NCI-H345 treated with DMSO at 0.1 percent for 48 hours (cell line): ENCODE results near the gene SEMA3B.
"Not testable (repeated sequence)": the region's sequence is repeated elsewhere in the genome, so short reads cannot be mapped to it uniquely, and the experiment has no call there.

Experiments used
- DNase-seq: peaks from one replicate; lab custom pipeline; 2025; ENCODE audit not compliant: unreplicated experiment; lab: John Stamatoyannopoulos, UW

The SEMA3B gene

GRCh38 chr3:50271314-50271936, 2.5 kb downstream of the SEMA3B start:
- no peak for DNase-seq

- DNase-seq = not testable (repeated sequence)
Measured at GRCh38 chr3:50272538-50272910, 3.6 kb downstream of the SEMA3B start.

DNA sequence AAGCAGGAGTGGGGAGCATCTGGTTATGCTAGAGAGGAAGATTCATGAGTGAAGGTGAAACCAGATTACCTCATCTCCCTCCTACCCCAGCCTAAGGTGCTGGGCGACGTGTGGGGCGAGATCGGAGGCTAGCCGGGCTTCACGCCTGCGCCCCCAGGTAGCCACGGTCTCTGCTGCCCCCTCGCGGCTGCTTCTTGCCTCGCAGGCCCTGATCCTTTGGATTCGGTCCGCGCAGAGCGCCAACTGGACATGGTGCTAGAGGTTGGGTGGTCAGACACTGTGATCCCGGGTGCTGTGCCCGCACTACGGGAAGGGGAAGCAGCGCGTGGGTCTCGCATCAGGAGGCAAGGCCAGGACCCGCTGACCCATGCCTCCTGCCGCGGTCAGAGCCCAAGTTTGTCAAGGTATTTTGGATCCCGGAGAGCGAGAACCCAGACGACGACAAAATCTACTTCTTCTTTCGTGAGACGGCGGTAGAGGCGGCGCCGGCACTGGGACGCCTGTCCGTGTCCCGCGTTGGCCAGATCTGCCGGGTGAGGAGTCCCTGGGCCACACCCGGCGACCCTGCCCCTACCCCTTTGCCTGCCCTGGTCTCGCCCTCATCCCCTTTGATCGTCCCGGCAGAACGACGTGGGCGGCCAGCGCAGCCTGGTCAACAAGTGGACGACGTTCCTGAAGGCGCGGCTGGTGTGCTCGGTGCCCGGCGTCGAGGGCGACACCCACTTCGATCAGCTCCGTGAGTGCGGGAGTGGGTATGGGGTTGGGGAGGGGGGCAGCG, 4.2 kb downstream of the SEMA3B start:
- DNase-seq = peak; percentile 63

DNA sequence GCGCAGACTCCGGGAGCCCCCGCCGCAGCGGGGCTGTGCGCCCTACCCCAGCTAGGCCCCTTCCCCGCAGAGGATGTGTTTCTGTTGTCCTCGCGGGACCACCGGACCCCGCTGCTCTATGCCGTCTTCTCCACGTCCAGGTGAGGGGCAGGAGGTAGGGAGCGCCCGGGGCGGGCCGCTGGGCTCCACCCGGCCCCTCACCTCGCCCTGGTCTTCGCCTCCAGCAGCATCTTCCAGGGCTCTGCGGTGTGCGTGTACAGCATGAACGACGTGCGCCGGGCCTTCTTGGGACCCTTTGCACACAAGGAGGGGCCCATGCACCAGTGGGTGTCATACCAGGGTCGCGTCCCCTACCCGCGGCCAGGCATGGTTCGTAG, 4.7 kb downstream of the SEMA3B start:
- no peak for DNase-seq

DNA sequence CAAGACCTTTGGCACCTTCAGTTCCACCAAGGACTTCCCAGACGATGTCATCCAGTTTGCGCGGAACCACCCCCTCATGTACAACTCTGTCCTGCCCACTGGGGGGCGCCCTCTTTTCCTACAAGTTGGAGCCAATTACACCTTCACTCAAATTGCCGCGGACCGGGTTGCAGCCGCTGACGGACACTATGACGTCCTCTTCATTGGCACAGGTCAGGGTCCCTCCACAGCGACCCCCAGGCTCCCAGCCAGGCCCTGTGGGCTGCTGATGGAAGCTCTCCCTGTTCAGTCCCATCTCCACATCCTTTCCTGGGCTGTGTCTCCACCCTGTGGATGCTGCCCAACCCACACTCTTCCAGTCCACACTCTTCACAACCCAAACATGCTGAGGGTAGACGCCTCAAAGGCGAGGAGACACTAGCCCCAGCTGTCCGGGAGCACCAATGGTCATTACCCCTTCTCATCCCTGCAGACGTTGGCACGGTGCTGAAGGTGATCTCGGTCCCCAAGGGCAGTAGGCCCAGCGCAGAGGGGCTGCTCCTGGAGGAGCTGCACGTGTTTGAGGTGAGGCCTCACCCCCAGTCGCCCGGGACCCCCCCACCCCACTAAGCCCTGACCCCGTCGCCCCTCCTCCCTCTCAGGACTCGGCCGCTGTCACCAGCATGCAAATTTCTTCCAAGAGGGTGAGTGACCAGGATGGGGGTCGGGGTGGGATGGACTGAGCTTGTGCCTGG, 5.6 kb downstream of the SEMA3B start:
- no peak for DNase-seq

- DNase-seq = no peak
Measured at GRCh38 chr3:50275141-50275995, 6.4 kb downstream of the SEMA3B start.

GRCh38 chr3:50275996-50276761, 7.2 kb downstream of the SEMA3B start:
- DNase-seq = no peak

- DNase-seq = no peak
Measured at GRCh38 chr3:50276762-50277101, 7.8 kb downstream of the SEMA3B start.

DNA sequence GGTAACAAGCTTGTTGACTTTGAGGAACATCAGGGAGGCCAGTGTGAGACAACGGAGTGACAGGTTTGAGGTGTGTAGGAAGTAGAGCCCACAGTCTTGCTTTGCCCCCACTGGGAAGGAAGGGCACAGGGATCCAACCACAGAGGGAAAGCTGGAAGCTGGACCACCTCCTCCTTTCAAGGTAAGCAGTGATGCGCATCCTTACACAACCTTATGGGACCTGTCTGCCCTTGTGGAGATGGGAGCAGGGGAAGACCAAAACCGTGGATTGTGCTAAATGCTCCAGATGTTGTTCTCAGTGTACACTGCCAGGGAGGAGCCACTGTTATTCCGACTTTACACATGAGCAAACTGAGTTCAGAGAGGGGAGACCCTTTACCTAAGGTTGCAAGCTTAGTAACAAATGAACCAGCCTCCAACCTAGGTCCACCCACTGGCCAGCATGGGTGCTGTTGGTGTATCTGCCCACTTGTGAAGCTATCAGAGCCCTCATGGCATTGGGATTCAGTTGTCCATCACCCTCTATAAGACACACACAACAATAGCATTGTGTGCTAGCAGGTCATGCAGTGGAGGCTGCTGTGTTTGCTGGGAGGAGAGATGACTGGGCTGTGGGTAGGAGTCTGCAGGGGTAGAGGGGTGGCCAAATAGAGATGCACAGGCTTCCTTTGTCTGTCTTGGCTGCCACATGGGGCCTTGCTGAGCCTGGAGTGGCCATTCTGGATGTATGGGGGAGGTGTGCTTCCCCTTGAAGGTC, 9.4 kb downstream of the SEMA3B start:
- DNase-seq = no peak

DNA sequence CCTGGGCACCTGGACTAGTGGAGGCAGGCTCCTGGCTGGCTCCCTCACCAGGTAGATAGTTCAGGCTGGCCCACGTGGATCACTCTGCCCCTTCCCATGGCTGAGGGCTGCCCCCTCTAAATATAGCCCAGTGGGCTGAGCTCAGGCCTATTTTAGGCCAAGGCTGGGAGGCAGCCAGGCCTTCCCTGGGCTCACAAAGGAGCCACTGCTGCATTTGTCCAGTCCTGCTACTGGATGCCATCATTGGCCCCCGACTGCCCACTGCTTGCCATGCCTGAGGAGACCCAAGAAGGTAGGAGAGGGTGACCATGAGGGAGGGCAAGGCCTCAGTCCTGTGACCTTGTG, 9.9 kb downstream of the SEMA3B start, which contains the start of gene LSMEM2:
TSS of gene LSMEM2 (plus strand) at position 208 of the 345 bp plus-strand sequence. CDS start at position 235, 27 bp downstream.
- DNase-seq = no peak

DNA sequence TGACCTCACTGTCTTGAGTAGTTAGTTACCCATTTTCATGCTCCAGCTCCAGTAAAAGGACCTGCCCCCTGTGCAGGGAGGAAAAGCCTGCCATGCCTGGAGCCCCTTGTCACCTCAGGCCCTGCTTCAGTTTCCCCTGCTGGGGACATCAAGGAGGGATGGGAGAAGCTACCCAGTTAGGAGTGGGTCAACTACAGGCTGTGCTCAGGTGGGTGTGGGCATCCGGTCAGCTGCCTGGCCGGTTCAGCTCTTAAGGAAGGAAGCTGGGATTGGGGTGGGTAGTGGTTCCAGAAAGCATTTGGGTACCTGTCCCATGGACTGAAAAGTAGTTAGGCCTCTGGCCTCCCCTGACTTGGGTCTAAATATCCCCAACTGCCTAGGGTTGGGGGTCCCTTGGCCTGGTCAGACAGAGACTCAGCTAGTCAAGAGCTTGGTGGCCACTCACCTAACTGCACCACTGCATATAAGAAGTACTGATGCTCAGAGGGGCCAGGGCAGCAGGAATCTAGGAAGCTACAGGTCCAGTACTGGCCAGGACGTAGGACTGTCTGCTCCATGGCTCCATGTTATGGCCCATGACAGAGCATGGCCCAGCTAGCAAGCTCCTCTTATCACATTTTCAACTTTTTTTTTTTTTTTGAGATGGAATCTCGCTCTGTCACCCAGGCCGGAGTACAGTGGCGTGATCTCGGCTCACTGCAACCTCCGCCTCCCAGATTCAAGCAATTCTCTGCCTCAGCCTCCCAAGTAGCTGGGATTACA, 10.5 kb downstream of the SEMA3B start:
- no peak for DNase-seq

DNA sequence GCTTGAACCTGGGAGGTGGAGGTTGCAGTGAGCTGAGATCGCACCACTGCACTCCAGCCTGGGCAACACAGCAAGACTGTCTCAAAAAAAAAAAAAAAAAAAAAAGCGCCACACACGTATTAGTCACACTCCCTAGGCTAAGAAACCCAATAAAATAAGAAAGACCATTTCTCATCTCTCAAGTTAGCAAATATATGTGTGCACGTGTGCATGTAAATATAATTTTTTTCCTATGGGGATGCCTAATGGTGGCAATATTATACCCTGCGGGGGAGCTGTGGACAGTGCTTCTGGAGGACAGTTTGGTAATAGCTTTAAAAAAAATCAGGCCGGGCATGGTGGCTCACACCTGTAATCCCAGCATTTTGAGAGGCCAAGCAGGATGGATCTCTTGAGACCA, 15.2 kb downstream of the SEMA3B start:
- DNase-seq = not testable (repeated sequence)

DNA sequence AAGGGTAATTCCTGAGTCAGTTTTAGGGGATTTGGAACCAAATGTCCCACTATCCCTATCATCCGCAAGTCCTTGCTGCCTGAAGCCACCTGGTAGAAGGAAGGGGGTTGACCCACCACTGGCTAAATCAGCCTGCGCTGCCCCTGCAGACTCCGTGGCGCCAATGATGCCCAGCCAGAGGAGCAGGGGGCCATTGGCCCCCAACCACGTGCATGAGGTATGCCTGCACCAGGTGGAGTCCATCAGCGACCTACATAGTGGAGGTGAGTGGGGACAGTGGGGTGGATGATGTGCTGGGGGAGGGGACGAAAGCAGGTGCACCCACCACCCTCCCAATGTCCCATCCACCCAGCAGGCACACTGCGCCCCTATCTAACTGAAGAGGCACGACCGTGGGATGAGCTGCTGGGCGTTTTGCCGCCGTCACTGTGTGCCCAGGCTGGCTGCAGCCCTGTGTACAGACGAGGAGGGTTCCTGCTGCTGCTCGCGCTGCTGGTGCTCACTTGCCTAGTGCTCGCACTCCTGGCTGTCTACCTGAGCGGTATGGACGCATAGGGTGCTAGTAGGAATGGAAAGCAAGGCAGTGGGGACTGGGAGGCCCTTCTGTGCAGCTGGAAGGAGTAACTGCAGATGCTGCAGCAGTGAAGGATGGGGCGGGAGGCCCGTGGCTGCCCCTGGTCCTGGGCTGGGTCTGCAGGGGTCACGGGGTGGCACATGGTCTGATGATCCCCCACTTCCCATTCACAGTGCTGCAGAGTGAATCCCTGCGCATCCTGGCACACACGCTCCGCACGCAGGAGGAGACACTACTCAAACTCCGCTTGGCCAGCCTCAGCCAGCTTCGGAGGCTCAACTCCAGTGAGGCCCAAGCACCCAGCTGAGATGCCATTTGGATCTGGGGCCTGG, 17.6 kb downstream of the SEMA3B start:
- DNase-seq = no peak

DNA sequence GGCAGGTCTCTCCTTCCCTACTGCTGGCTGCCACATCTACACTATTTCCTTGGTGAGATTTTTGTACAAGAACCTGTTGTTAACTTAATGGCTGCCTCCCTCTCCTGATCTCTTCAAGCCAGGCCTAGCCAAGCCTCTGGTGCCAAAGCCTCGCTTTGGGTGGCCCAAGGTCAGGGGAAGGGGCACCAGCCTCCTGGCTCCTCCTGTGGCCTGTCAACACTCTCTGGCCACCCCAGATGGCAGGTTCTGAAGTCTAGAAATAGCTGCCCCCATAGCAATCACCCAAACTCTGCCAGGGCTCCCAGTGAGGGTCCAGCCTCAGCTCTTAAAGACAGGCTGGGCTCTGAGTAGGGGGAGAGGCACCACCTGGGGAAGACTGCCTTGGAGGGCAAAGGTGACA, 18.3 kb downstream of the SEMA3B start:
- no peak for DNase-seq

GRCh38 chr3:50288387-50289007, 19.6 kb downstream of the SEMA3B start:
- no peak for DNase-seq

DNA sequence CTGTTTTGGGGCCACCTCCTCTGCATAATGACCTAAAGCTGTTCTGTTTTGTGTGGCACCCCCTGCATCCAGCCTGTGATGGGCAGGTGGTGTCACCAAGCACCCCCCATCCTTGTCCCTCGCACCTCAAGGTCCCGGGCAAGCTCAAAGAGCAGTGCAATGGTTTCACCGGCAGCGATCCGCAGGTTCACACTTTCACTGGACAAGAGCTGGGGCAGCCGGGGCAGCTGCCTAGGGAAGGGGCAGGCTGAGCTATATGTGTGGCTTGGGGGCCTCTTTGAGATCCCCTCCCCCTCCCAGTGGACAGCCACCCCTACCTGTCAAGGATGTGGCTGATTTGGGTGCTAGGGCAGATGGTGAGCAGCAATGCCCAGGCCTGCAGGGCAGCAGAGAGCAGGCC, 20.2 kb downstream of the SEMA3B start:
- no peak for DNase-seq

DNA sequence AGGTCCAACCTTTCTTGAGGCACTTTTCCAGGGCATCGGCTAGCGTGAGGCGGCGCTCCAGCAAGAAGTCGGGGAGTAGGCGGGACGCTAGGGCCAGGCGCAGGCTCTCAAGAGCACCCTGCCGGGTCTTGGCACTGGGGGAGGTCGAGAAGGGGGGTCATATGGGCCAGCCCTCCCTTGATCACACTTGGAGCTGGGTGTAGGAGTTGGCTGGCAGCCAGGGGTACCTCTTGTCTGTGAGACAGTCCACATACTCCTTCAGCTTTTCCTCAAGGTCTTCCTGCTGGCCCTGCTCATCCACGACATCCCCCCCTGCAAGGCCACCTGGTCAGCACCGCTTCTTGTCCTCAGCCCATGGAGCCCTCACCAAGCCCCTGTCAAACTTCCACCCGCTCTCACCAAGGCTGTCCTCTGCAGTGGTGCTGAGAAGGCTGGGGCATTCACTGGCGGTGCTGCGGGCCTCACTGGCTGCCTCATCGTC, 21.3 kb downstream of the SEMA3B start:
- DNase-seq = no peak
